ENCODE data around the gene GLB1L3. TPM values are rescaled to one million over a fixed set of nuclear protein-coding genes. Genes with fewer than 3 reads are reported as not detected.

The GLB1L3 gene
- total RNA-seq, 2 donors from 2014 or later = 2.0 to 2.2 TPM

DNA sequence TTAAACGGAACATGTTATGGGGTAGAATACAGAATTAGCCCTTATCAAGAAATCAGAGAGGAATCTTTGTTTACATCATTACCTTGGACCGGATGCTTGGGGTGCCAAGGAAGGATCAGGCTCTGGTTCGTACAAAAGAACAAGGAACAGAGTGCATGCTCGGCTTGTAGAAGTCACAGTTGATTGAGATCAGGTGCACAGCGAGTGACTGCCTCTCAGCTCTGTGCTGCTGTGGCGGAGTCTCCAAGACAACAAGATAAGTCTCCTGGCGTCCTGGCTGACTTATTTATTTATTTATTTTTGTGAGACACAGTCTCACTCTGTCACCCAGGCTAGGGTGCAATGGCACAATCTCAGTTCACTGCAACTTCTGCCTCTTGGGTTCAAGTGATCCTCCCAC lies 87.4 kb downstream of the GLB1L3 start:
- H3K27me3 Mint-ChIP-seq = peaks cover 22% of the 10 kb centered on the region
- H3K4me1 Mint-ChIP-seq = peaks cover 11% of the 10 kb centered on the region
- no peak overlapping the region for H3K4me3 Mint-ChIP-seq
- no peak overlapping the region for H3K27ac Mint-ChIP-seq
- ATAC-seq = no peak
- no peaks in the 10 kb centered on the region for H3K9me3 ChIP-seq (ENCODE audit: control insufficient read depth, low read length, poor library complexity, severe bottlenecking)
- peaks cover 3% of the 10 kb centered on the region for H3K36me3 Mint-ChIP-seq (ENCODE audit: low read depth)
- DNase-seq = no peak

DNA sequence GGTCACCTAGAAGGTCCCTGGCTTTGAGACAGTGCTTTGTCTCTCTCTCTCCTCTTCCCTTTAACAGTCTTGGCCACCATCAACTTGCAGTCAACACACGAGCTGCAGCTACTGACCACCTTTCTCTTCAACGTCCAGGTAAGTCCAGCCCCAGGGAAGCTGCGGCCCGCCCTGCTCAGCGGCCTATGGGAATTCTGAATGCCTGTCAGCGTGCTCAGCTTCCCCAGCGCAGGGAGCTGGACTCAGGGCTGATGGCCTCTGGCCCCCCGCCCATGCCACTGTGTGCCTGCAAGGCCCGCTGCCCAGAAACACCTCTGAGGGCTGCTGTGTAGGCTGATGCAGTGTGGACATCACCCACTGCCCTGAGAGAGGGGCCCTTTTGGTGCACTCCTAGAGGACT lies 88.1 kb downstream of the GLB1L3 start:
- no peaks in the 10 kb centered on the region for H3K9me3 ChIP-seq (ENCODE audit: control insufficient read depth, low read length, poor library complexity, severe bottlenecking)
- ATAC-seq (no peak), DNase-seq (no peak)
- Mint-ChIP-seq H3K4me1 (peaks cover 11% of the 10 kb centered on the region), H3K27ac (no peak overlapping the region), H3K36me3 (ENCODE audit: low read depth) (peaks cover 3% of the 10 kb centered on the region), H3K27me3 (peaks cover 22% of the 10 kb centered on the region), H3K4me3 (no peak overlapping the region)

DNA sequence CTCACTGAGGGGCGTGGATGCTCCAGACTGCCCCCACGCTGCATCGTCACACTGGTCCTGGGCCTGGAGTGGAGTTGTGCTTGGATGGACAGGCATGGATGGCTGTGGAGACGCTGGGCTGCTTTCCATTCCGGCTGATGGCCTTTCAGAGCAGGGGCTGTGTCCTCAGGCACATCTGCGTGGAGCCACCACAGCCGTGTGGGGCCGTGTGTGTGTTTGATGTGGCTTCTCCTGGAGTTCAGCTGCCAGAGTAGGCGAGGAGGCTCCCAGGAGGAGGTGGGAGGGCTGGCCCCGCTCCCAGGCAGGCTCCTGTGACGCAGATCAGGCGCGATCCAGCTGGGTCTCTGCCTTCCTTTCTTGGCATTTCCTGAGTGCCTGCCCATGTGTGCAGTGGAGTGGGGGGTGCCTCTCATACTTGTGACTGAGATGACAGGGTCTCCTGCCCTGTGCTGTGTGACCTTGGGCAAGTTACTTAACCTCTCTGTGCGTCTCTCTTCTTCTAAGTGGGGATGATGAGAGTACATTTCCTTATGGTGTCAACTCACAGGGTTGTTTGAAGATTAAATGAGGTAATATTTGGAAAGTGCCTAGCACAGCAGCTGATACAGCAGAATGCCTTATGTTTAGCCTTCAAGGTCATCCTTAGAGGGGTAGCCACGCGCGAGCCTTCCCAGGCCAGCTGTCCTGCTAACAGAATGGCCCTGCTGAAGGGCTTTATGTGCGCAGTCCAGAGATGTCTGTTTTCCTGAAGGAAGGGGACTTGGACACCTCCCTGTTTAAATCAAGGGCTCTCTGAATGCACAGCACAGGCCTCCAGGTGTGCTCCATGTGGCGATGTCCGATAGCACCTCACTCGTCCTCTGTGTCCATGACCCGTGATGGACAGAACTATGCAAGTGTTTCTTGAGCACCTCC lies 89.1 kb downstream of the GLB1L3 start:
- no peak overlapping the region for H3K27ac Mint-ChIP-seq
- ATAC-seq = no peak
- peaks cover 3% of the 10 kb centered on the region for H3K36me3 Mint-ChIP-seq (ENCODE audit: low read depth)
- H3K9me3 ChIP-seq (ENCODE audit: control insufficient read depth, low read length, poor library complexity, severe bottlenecking) = no peaks in the 10 kb centered on the region
- no peak for DNase-seq
- H3K4me3 Mint-ChIP-seq = no peak overlapping the region
- peaks cover 12% of the 10 kb centered on the region for H3K27me3 Mint-ChIP-seq
- peaks cover 5% of the 10 kb centered on the region for H3K4me1 Mint-ChIP-seq

DNA sequence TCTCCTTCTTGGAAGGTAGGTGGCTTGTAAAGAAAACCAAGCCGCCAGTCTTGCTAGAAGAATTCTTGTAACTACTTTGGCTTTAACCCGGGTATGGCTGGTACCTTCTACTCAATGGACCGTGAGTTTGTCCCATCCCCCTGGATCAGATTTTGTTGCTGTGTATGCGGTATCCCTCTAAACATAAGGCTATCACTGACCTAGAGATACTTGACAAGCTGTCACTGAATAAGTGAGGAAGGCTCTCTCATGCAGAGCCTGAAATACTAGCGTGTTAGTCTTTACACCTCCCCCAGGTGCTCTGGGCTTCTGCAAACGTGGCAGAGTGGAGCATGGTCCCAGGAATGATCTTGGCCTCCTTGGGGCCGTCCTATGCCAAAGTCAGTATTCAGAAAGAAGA lies 90.1 kb downstream of the GLB1L3 start:
- peaks cover 3% of the 10 kb centered on the region for H3K36me3 Mint-ChIP-seq (ENCODE audit: low read depth)
- no peak overlapping the region for H3K4me3 Mint-ChIP-seq
- no peak for ATAC-seq
- peaks cover 11% of the 10 kb centered on the region for H3K27me3 Mint-ChIP-seq
- no peaks in the 10 kb centered on the region for H3K9me3 ChIP-seq (ENCODE audit: control insufficient read depth, low read length, poor library complexity, severe bottlenecking)
- no peak for DNase-seq
- H3K4me1 Mint-ChIP-seq = peaks cover 4% of the 10 kb centered on the region
- no peak overlapping the region for H3K27ac Mint-ChIP-seq

DNA sequence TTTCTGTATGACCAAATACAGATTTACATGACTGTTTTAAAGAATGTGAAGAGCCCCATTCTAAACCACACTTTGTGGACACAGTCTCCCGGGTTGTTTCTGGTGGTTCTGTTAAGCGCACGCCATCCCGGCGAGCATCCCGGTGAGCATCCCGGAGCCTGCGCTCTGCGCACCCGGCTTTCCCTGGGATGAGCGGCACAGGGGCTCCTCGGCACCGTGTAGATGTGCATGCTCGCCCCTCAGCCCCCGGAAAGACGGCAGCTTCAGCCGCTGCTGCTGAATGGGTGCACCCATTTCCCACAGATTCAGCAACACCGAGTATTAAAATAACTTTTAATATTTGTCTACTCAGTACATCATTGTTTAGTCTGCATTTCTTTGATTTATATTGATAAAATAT lies 91.6 kb downstream of the GLB1L3 start:
- Mint-ChIP-seq H3K36me3 (ENCODE audit: low read depth) (no peaks in the 10 kb centered on the region), H3K27ac (no peak overlapping the region), H3K4me3 (no peak overlapping the region), H3K4me1 (no peaks in the 10 kb centered on the region), H3K27me3 (no peaks in the 10 kb centered on the region)
- no peak for DNase-seq
- H3K9me3 ChIP-seq (ENCODE audit: control insufficient read depth, low read length, poor library complexity, severe bottlenecking) = no peaks in the 10 kb centered on the region
- ATAC-seq = no peak

Other genes starting within 250 kb of the GLB1L3 start
- 10 to 100 TPM; 12.5 to 37.4 TPM for gene JAM3, start 207.3 kb upstream of the GLB1L3 start, total RNA-seq
- gene NCAPD3, start 52.4 kb upstream of the GLB1L3 start, total RNA-seq = 10 to 100 TPM; 26.8 to 31.4 TPM
- gene VPS26B, start 51.7 kb upstream of the GLB1L3 start, total RNA-seq = 10 to 100 TPM; 49.9 to 51.1 TPM
- 10 to 100 TPM; 32.9 to 36.5 TPM for gene THYN1, start 23.0 kb upstream of the GLB1L3 start, total RNA-seq
- 10 to 100 TPM; 20.3 to 23.6 TPM for gene ACAD8, start 22.8 kb upstream of the GLB1L3 start, total RNA-seq
- gene GLB1L2, start 55.6 kb downstream of the GLB1L3 start, total RNA-seq = under 1 TPM; 0.37 to 0.73 TPM
- under 1 TPM; 0.17 to 0.18 TPM for gene B3GAT1, start 135.9 kb downstream of the GLB1L3 start, total RNA-seq